Measurements from ENCODE around the gene ATG4B.

DNA sequence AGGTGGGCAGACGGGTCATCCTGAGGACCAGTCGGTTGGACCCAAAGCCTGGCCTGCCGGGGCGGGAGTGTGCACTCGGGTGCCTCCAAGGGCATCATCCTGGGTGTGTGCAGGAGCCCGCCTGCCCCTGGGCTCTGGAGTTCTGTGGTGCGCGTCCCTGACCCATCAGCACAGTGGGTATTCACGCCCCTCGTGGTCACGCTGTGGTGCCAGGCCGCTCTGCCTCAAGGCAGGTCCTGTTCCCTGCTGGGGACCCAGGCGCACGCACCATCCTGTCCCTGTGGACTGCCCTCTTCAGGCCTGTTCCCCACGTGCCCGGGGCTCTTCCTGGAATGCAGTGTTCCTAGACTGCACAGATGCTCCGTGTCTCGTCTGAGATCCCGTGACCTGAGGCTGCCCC lies 82.6 kb downstream of the ATG4B start:
- no peak for TF ChIP-seq CTCF (IDR thresholded peaks at IDR 0.05; ENCODE audit: insufficient read depth, low read length, poor library complexity, severe bottlenecking)
- TF ChIP-seq EZH2phosphoT487 (conservative IDR thresholded peaks at IDR 0.05; ENCODE audit: low read length): no peak
